HCT116 (cell line): ENCODE results near the gene HBE1.

Source experiments
- CTCF ChIP-seq, 3 experiments: fragments of 200-600 bp in 1 of 3; sonication (generic) in 1 of 3; IDR thresholded peaks in 2 of 3; conservative IDR thresholded peaks in 1 of 3; 2 replicates each; pipeline ENCODE4 v1.5.1; 2012 to 2017; ENCODE audit warnings: low read depth in 2 of 3, low read length in 2 of 3, antibody characterized with exemption in 1 of 3, borderline replicate concordance in 1 of 3, control low read depth in 1 of 3, mild to moderate bottlenecking in 1 of 3, mixed read lengths in 1 of 3, mixed run types in 1 of 3, moderate library complexity in 1 of 3; ENCODE audit not compliant: insufficient read depth in 1 of 3
- POLR2AphosphoS5 ChIP-seq: IDR thresholded peaks from 2 replicates; pipeline ENCODE4 v1.6.1; 2011; ENCODE audit warnings: mild to moderate bottlenecking, low read depth, low read length, moderate library complexity
- YY1 ChIP-seq: IDR thresholded peaks from 2 replicates; pipeline ENCODE4 v1.6.1; 2011; ENCODE audit warnings: low read length, low read depth, moderate library complexity, mild to moderate bottlenecking; ENCODE audit not compliant: insufficient replicate concordance; ENCODE audit errors: extremely low read depth

- TF ChIP-seq POLR2AphosphoS5 (no peak), YY1 (no peak), CTCF (IDR thresholded peaks at IDR 0.05 in 2 of 3, conservative IDR thresholded peaks at IDR 0.05 in 1 of 3; ENCODE audit: borderline replicate concordance in 1 of 3, insufficient read depth in 1 of 3, low read depth in 2 of 3, low read length in 2 of 3) (no peak)
Measured at GRCh38 chr11:5252919-5253265, 16.9 kb downstream of the HBE1 start.
